HG02623 (cell line): Measurements from ENCODE around the gene MLXIPL.
"Not testable (repeated sequence)": the region's sequence is repeated elsewhere in the genome, so short reads cannot be mapped to it uniquely, and the experiment has no call there.

Source experiments
- ATAC-seq: cut with Tn5 transposase; IDR thresholded peaks from one replicate; pipeline ENCODE4 v1.9.1; 2021; ENCODE audit warnings: moderate library complexity; ENCODE audit not compliant: unreplicated experiment

The MLXIPL gene

GRCh38 chr7:73556208-73557107, 67.9 kb downstream of the MLXIPL start:
- ATAC-seq: no peak

GRCh38 chr7:73555411-73555982, 68.8 kb downstream of the MLXIPL start:
- ATAC-seq: no peak

GRCh38 chr7:73550093-73550492, 74.2 kb downstream of the MLXIPL start:
- not testable (repeated sequence) for ATAC-seq

- no peak for ATAC-seq
Measured at GRCh38 chr7:73549176-73549575, 75.1 kb downstream of the MLXIPL start.

GRCh38 chr7:73547841-73548240, 76.5 kb downstream of the MLXIPL start:
- ATAC-seq: no peak

- ATAC-seq: no peak
Measured at GRCh38 chr7:73544678-73545077, 79.6 kb downstream of the MLXIPL start.
